GM12874 (cell line): ENCODE results near the gene HMGA1.

Experiments
- CTCF ChIP-seq: IDR thresholded peaks from 2 replicates; pipeline ENCODE4 v1.5.1; 2011; ENCODE audit warnings: low read depth, mild to moderate bottlenecking, control low read depth, low read length, moderate library complexity; ENCODE audit not compliant: insufficient read depth

Gene HMGA1

GRCh38 chr6:34273242-34273805, 36.7 kb downstream of the HMGA1 start:
- TF ChIP-seq CTCF = no peak

- no peak for TF ChIP-seq CTCF
These were observed 37.5 kb downstream of the HMGA1 start for GRCh38 chr6:34274129-34274528.

GRCh38 chr6:34275128-34275804, 38.6 kb downstream of the HMGA1 start:
- TF ChIP-seq CTCF = no peak

GRCh38 chr6:34276191-34276590, 39.5 kb downstream of the HMGA1 start:
- no peak for TF ChIP-seq CTCF

GRCh38 chr6:34276881-34277762, 40.4 kb downstream of the HMGA1 start:
- TF ChIP-seq CTCF = no peak

- no peak for TF ChIP-seq CTCF
These were observed 41.1 kb downstream of the HMGA1 start for GRCh38 chr6:34277763-34278112.

GRCh38 chr6:34278833-34279232, 42.2 kb downstream of the HMGA1 start:
- TF ChIP-seq CTCF = no peak
